ENCODE measurements around the gene CLIC5. TPM values are rescaled to one million over a fixed set of nuclear protein-coding genes. Genes with fewer than 3 reads are reported as not detected.

Gene CLIC5
- total RNA-seq, 4 donors from 2014 or later, result 78.6 to 97.0 (median 91.7) TPM

DNA sequence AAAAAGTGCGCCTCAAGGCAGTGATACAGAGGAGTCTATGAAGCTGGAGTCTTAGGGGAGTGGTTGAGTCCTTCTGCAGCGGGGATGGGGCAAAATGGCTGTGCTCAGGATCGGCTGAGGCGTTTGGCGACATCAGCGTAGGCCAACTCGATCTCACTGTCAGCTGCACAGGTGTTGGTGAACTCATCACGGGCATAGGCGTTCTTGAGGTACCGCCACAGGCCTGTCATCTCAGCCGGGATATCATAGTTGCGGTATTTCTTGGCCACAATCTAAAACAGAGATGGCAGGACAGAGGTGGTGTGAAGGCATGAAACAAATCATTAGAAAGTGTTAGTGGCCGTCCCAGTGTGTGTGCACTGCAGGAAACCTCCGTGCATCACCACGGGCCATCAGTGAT, 112.7 kb downstream of the CLIC5 start:
- in situ Hi-C loops (cut with MboI; ENCODE audit: low sequenced_read_pairs in 4 of 4) (loop anchor here in 3 of 4 donors (25.0 kb wide), 3 partner anchors 1241 to 1441 kb away; no protein-coding TSS in a partner anchor), intact Hi-C loops (cut with DNase I; ENCODE audit: low total_unique reads) (no loop called here)
- Histone ChIP-seq H3K9me3 (no peaks in the 10 kb centered on the region), H3K4me1 (peaks cover 39 to 40% of the 10 kb centered on the region in 2 donors), H3K27me3 (no peaks in the 10 kb centered on the region), H3K27ac (no peak overlapping the region), H3K36me3 (peaks cover 0 to 3% of the 10 kb centered on the region in 2 donors), H3K4me3 (no peak overlapping the region)
- TF ChIP-seq, protein P1, sequence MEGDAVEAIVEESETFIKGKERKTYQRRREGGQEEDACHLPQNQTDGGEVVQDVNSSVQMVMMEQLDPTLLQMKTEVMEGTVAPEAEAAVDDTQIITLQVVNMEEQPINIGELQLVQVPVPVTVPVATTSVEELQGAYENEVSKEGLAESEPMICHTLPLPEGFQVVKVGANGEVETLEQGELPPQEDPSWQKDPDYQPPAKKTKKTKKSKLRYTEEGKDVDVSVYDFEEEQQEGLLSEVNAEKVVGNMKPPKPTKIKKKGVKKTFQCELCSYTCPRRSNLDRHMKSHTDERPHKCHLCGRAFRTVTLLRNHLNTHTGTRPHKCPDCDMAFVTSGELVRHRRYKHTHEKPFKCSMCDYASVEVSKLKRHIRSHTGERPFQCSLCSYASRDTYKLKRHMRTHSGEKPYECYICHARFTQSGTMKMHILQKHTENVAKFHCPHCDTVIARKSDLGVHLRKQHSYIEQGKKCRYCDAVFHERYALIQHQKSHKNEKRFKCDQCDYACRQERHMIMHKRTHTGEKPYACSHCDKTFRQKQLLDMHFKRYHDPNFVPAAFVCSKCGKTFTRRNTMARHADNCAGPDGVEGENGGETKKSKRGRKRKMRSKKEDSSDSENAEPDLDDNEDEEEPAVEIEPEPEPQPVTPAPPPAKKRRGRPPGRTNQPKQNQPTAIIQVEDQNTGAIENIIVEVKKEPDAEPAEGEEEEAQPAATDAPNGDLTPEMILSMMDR (IDR thresholded peaks at IDR 0.05 in 4 of 5, conservative IDR thresholded peaks at IDR 0.05 in 1 of 5), result no peak
- TF ChIP-seq POLR2A (IDR thresholded peaks at IDR 0.05), result no peak
- ATAC-seq (no peak), DNase-seq (no peak)

DNA sequence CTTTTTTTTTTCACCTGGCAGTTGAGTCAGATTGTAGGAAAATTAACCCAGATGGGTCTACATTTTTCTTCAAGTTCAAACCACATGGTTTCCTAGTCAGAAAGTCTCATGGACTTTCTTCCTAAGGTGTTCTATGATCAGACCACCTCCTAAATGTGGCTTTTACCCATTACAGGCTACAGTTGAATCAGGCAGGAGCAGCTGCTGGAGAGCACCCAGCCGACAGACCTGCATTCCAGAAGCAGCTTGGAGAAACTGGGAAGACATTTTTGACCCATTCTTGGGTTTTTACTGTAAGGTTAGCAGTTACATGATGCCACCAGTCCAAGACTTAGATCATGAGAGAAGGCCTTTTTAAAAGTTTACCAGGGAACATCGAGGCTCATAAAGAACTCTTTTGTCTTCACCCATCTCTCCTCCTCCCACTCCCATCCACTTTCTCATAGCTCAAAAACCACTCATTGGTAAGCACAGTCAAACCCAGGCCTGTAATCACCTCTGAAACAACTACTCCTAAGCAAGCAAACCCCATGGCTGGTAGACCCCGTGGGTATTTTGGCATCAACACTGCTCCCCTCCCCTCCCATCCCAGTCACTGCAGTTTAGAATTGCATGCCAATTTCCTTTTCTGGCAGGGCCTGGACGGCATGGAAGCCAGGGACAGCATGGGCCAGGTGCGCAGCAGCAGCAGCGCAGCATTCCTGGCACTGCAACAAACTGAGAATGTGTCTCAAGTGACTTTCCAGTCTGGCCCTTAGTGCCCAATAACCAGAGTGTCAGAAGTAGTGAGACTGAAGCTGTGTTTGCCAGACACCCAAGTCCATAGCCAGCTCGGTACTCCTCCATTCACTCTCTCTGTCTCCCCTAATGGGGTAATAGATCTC, 113.7 kb downstream of the CLIC5 start:
- in situ Hi-C loops (cut with MboI; ENCODE audit: low sequenced_read_pairs in 4 of 4) (loop anchor here in 3 of 4 donors (25.0 kb wide), 3 partner anchors 1240 to 1440 kb away; no protein-coding TSS in a partner anchor), intact Hi-C loops (cut with DNase I; ENCODE audit: low total_unique reads) (no loop called here)
- peak in 1 of 2 donors; percentile 41 for ATAC-seq
- H3K27ac ChIP-seq, result peak overlapping the region; percentile 22 to 73 (median 54)
- H3K4me1 ChIP-seq, result peaks cover 39 to 40% of the 10 kb centered on the region in 2 donors
- DNase-seq, result peak in 1 of 2 donors; percentile 45
- H3K27me3 ChIP-seq, result no peaks in the 10 kb centered on the region
- no peak overlapping the region for H3K4me3 ChIP-seq
- H3K9me3 ChIP-seq, result no peaks in the 10 kb centered on the region
- peaks cover 0 to 3% of the 10 kb centered on the region in 2 donors for H3K36me3 ChIP-seq
- no peak for TF ChIP-seq POLR2A (IDR thresholded peaks at IDR 0.05)
- TF ChIP-seq, protein P1 (IDR thresholded peaks at IDR 0.05 in 4 of 5, conservative IDR thresholded peaks at IDR 0.05 in 1 of 5), result no peak

DNA sequence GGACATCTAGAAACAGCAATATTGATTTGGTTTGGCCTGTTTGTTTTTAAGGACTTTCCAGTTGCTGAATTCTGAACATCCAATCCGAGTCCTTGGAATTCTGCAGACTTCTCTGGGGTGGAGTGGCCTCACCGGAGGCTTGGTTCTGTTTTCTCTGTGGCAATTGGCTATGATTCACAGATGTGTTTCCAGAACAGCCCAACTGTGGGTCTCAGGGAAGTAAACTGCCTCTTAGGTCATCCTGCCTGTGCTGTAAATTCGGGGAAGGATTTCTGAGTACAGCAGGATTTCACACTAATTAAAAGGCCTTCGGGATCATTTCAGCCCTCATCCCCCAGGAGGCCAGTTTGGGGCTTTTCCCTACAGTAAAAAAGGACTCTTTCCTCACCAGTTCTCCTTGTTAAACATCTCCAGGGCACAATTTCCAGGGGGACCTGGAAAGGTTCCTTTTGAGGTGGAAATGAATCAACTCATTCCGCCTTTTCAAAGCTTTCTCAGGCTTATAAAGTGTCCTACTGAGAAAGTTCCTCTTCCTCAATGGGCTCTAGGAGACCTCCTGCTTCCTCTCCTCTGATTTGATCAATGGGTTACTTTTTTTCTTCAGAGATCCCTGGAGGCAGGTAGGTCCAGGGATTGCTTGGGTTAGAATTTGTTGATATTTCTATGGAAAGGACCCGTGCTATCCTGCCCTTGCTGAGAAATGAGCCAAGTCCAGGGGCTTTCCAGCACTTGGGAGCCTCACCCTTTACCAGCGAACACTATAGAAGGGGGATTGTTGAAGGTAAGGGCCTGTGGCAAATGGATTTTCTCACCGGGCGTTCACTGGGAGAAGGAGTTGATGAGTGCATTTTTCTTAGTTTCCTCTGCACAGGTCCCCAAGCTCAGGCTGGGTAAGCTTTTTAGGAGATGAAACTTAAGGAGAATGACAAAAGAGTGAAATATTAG, 114.6 kb downstream of the CLIC5 start:
- peak overlapping the region; percentile 22 to 73 (median 54) for H3K27ac ChIP-seq
- peaks cover 39 to 40% of the 10 kb centered on the region in 2 donors for H3K4me1 ChIP-seq
- DNase-seq (peak in 1 of 2 donors; percentile 25), ATAC-seq (peak; percentile 60 to 77)
- H3K9me3 ChIP-seq, result no peaks in the 10 kb centered on the region
- H3K27me3 ChIP-seq, result no peaks in the 10 kb centered on the region
- peaks cover 0 to 3% of the 10 kb centered on the region in 2 donors for H3K36me3 ChIP-seq
- in situ Hi-C loops (cut with MboI; ENCODE audit: low sequenced_read_pairs in 4 of 4), result loop anchor here in 3 of 4 donors (25.0 kb wide), 3 partner anchors 1239 to 1439 kb away; no protein-coding TSS in a partner anchor
- intact Hi-C loops (cut with DNase I; ENCODE audit: low total_unique reads), result no loop called here
- no peak overlapping the region for H3K4me3 ChIP-seq
- TF ChIP-seq POLR2A (IDR thresholded peaks at IDR 0.05), result no peak
- TF ChIP-seq, protein P1 (IDR thresholded peaks at IDR 0.05 in 4 of 5, conservative IDR thresholded peaks at IDR 0.05 in 1 of 5), result no peak

DNA sequence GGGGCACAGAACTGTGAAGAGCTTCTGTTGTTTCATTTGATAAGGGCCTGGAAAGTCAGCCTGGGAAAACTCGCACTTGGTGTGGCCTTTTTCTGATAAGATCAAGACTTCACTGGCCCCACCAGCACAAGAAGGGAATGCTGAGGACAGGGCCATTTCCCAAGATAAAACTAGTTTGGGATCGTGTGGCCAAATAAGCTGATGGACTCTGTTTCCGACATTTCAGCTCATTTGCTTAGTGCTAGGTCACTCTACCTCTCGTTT, 116.0 kb downstream of the CLIC5 start:
- peak overlapping the region; percentile 2 to 73 (median 54) for H3K27ac ChIP-seq
- in situ Hi-C loops (cut with MboI; ENCODE audit: low sequenced_read_pairs in 4 of 4) (no loop called here), intact Hi-C loops (cut with DNase I; ENCODE audit: low total_unique reads) (no loop called here)
- DNase-seq (no peak), ATAC-seq (no peak)
- no peaks in the 10 kb centered on the region for H3K27me3 ChIP-seq
- H3K4me1 ChIP-seq, result peaks cover 39 to 40% of the 10 kb centered on the region in 2 donors
- peaks cover 0 to 3% of the 10 kb centered on the region in 2 donors for H3K36me3 ChIP-seq
- no peak for TF ChIP-seq POLR2A (IDR thresholded peaks at IDR 0.05)
- TF ChIP-seq, protein P1 (IDR thresholded peaks at IDR 0.05 in 4 of 5, conservative IDR thresholded peaks at IDR 0.05 in 1 of 5), result no peak
- H3K9me3 ChIP-seq, result no peaks in the 10 kb centered on the region
- no peak overlapping the region for H3K4me3 ChIP-seq
